AG04450 (cell line): ENCODE data around the gene TAF10. TPM values are rescaled to one million over a fixed set of nuclear protein-coding genes. Genes with fewer than 3 reads are reported as not detected.

ENCODE experiments used
- CTCF ChIA-PET: fragments of 300-600, 350-600 bp; formaldehyde crosslinking; extraction: SDS; loops from one replicate; lab custom pipeline; 2022; ENCODE audit warnings: antibody characterized with exemption, inconsistent platforms; lab: Charles Lee
- POLR2A ChIA-PET: fragments of 350-600 bp; formaldehyde crosslinking; extraction: SDS; loops from one replicate; lab custom pipeline; 2021; ENCODE audit warnings: antibody characterized with exemption, inconsistent platforms; lab: Yijun Ruan, JAX
- DNase-seq: peaks from one replicate; pipeline ENCODE4 v3.0.0-alpha.2; 2011; ENCODE audit warnings: low read depth, low spot score
- H3K27ac ChIP-seq: one replicate; pipeline ENCODE4 v1.5.1; 2012; ENCODE audit warnings: low read depth, low read length, control low read depth
- H3K27me3 ChIP-seq: one replicate; pipeline ENCODE4 v1.6.0; 2012; ENCODE audit warnings: low read length; ENCODE audit not compliant: control insufficient read depth, insufficient read depth
- H3K4me3 ChIP-seq: 2 replicates; pipeline ENCODE4 v1.5.1; 2011; ENCODE audit warnings: mild to moderate bottlenecking, low read depth, low read length, control low read depth
- H3K9me3 ChIP-seq: 2 replicates; pipeline ENCODE4 v1.5.1; 2012; ENCODE audit warnings: low read length; ENCODE audit not compliant: control insufficient read depth, insufficient read depth
- CTCF ChIP-seq: IDR thresholded peaks from 2 replicates; pipeline ENCODE4 v1.5.1; 2011; ENCODE audit warnings: low read depth, low read length, control low read depth, inconsistent platforms
- polyA plus RNA-seq: library from polyadenylated mRNA; depleted of rRNA; stranded (reverse); fragments of >200 nt; gene quantifications from 2 replicates; pipeline ENCODE4 v1.2.3, GENCODE V29; 2011

Gene TAF10
- polyA plus RNA-seq, 1 experiment = 170 TPM

DNA sequence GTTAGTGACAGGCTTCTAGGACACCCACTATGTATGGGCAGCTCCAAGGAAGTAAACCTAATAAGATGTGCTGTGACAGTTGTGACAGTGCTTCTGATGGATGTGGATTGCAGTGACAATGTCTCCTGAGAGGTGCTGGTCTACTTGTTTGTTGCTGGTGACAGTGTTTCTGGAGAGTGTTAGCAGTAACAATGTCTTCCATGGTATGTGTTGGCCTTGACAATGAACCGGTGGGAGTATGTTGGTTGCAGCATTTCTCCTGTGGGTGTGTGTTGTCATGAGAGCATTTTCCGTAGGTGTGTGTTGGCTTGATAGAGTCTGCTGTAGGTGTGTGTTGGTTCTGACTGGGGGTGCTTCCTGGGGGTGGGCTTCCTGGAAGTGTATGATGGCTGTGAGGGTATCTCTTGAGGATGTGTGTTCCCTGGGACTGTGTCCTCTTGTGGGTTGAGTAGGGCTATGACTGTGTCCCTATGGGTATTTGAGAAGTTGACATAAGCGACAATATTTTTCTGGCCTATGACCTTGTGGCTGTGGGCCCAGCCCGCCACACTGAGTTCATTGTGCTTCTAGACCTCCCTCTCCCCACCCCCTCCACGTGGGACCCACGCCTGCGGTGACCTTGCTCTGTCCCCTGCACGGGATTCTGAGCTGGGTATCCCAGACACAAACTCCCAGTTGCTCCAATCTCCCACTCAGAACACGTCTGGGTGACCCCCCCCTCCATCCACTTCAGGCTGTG, 42.4 kb upstream of the TAF10 start:
- no peak for DNase-seq
- Histone ChIP-seq H3K9me3 (no peaks in the 10 kb centered on the region), H3K4me3 (peak overlapping the region; percentile 71), H3K27ac (no peak overlapping the region), H3K27me3 (peaks cover 14% of the 10 kb centered on the region)
- TF ChIP-seq CTCF = no peak
- ChIA-PET CTCF (interaction anchor here (1.0 kb wide), 1 partner anchor 13 kb away, joined by 3 read pairs; no protein-coding TSS in a partner anchor), POLR2A (no interaction called here)

GRCh38 chr11:6653656-6654055, 41.6 kb upstream of the TAF10 start:
- Histone ChIP-seq H3K9me3 (no peaks in the 10 kb centered on the region), H3K27me3 (peaks cover 16% of the 10 kb centered on the region), H3K27ac (no peak overlapping the region), H3K4me3 (no peak overlapping the region)
- no peak for DNase-seq
- TF ChIP-seq CTCF = no peak
- POLR2A ChIA-PET = no interaction called here
- CTCF ChIA-PET = interaction anchor here (1.0 kb wide), 1 partner anchor 14 kb away, joined by 3 read pairs; no protein-coding TSS in a partner anchor

GRCh38 chr11:6653097-6653496, 41.1 kb upstream of the TAF10 start:
- Histone ChIP-seq H3K27me3 (peaks cover 16% of the 10 kb centered on the region), H3K9me3 (no peaks in the 10 kb centered on the region), H3K27ac (no peak overlapping the region), H3K4me3 (no peak overlapping the region)
- no peak for TF ChIP-seq CTCF
- CTCF ChIA-PET = no interaction called here
- POLR2A ChIA-PET = no interaction called here
- no peak for DNase-seq

DNA sequence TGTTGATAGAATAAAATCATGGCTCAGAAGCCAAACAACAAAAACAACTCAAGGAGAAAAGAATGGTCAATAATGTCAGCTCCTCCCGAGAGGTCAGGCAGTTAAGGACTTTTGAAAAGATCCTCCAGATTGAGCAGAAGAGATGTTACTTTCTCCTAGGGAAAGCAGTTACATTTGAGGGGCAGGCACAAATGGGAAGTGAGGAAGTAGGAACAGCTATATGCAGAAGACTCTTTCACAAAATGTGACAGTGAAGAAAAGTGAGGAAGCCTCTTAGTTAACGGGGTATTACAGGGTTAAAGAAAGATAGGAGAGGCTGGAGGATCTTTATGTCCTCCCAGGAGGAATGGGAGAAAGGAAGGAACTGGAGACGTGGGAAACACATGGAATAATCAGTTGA, 40.2 kb upstream of the TAF10 start:
- POLR2A ChIA-PET = no interaction called here
- CTCF ChIA-PET = interaction anchor here (0.7 to 1.4 kb wide), 2 partner anchors 16 to 31 kb away, joined by 3 read pairs; partner anchors contain the start of gene MRPL17
- DNase-seq = no peak
- H3K9me3 ChIP-seq = no peaks in the 10 kb centered on the region
- H3K27me3 ChIP-seq = peaks cover 16% of the 10 kb centered on the region
- TF ChIP-seq CTCF = no peak
- H3K4me3 ChIP-seq = no peak overlapping the region
- H3K27ac ChIP-seq = no peak overlapping the region

DNA sequence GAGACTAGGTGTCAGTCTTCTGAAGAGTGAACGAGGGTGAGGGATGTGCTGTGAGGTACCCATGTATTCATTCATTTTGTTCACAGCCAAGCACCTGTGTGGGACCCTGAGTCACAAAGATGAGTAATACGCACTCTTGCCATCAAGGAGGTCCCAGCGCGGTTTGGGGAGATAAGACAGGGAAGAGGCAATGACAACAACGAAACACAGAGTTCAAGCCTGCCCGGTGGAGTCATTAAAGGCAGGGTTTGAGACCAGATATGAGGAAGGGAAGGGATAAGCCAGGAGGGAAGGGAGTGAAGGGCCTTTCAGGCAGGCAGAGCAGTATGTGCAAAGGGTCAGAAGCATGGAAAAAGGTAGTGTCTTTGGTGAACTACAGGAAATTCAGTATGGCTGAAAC, 39.0 kb upstream of the TAF10 start:
- Histone ChIP-seq H3K9me3 (no peaks in the 10 kb centered on the region), H3K4me3 (no peak overlapping the region), H3K27me3 (peaks cover 16% of the 10 kb centered on the region), H3K27ac (no peak overlapping the region)
- POLR2A ChIA-PET = no interaction called here
- no peak for DNase-seq
- CTCF ChIA-PET = interaction anchor here (1.4 kb wide), 1 partner anchor 17 kb away, joined by 3 read pairs; no protein-coding TSS in a partner anchor
- no peak for TF ChIP-seq CTCF
